ENCODE measurements around the gene BARX2.

DNA sequence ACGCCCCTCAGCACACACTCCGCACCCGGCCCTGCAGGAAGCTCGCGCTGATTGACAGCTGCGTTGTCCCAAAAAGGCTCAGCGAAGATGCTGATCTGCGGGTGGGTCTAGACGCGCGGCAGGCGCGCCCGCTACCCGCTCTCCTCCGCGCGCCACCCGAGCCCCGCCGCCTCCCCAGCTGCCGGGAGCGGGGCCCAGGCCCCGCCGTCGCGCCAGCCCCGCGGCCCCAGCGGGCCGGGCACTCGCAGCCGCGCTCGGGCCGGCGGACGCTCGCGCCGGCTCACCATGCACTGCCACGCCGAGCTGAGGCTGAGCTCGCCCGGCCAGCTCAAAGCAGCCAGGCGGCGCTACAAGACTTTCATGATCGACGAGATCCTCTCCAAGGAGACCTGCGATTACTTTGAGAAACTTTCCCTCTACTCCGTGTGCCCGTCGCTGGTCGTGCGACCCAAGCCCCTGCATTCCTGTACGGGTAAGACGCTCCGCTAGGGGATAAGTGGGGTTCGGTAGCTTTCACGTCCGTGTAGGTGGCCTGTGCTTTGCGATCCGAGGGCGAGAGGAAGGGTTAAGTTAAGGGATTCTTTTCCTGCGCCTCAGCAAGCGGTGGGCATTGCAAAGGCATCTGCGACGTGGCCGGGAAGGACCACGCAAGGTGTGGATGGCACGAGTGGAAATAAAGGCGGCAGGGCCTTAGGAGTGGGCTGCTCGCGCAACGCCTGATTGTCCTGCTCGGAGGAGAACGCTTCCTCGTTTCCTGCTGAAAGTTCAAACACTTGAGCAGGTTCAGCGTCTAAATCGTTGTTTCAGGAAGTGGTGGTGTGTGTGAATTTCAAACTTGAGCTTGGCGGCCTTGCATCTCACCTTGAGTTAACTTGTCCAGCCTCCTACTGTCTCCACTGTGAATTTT is at the start of gene BARX2:
- TF ChIP-seq, protein P1, sequence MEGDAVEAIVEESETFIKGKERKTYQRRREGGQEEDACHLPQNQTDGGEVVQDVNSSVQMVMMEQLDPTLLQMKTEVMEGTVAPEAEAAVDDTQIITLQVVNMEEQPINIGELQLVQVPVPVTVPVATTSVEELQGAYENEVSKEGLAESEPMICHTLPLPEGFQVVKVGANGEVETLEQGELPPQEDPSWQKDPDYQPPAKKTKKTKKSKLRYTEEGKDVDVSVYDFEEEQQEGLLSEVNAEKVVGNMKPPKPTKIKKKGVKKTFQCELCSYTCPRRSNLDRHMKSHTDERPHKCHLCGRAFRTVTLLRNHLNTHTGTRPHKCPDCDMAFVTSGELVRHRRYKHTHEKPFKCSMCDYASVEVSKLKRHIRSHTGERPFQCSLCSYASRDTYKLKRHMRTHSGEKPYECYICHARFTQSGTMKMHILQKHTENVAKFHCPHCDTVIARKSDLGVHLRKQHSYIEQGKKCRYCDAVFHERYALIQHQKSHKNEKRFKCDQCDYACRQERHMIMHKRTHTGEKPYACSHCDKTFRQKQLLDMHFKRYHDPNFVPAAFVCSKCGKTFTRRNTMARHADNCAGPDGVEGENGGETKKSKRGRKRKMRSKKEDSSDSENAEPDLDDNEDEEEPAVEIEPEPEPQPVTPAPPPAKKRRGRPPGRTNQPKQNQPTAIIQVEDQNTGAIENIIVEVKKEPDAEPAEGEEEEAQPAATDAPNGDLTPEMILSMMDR (IDR thresholded peaks at IDR 0.05) = no peak
- TF ChIP-seq POLR2A (IDR thresholded peaks at IDR 0.05) (no peak), EP300 (IDR thresholded peaks at IDR 0.05) (no peak)

Data from tibial nerve (tissue), 4 donors.